Neural progenitor cell (in vitro differentiated cells): ENCODE data around the gene KLK8.

ENCODE experiments used
- CTCF ChIP-seq: fragments of 200-600 bp; sonication (generic); IDR thresholded peaks from 2 replicates; pipeline ENCODE4 v1.5.1; 2017; ENCODE audit warnings: antibody characterized with exemption, mild to moderate bottlenecking
- EZH2 ChIP-seq: fragments of 200-600 bp; sonication (generic); IDR thresholded peaks from 2 replicates; pipeline ENCODE4 v1.6.1; 2017; ENCODE audit warnings: antibody characterized with exemption, mild to moderate bottlenecking, moderate library complexity
- EZH2phosphoT487 ChIP-seq: fragments of 200-600 bp; sonication (generic); IDR thresholded peaks from 2 replicates; pipeline ENCODE4 v1.6.1; 2017; ENCODE audit warnings: antibody characterized with exemption

- TF ChIP-seq CTCF (no peak), EZH2 (no peak), EZH2phosphoT487 (no peak)
These were observed 978 bp downstream of the KLK8 start for GRCh38 chr19:51000426-51000825.
